ENCODE data around the gene PLAGL1. TPM values are rescaled to one million over a fixed set of nuclear protein-coding genes. Genes with fewer than 3 reads are reported as not detected.

Gene PLAGL1
- total RNA-seq, 1 experiment from 2014 or later: 0.38 TPM

DNA sequence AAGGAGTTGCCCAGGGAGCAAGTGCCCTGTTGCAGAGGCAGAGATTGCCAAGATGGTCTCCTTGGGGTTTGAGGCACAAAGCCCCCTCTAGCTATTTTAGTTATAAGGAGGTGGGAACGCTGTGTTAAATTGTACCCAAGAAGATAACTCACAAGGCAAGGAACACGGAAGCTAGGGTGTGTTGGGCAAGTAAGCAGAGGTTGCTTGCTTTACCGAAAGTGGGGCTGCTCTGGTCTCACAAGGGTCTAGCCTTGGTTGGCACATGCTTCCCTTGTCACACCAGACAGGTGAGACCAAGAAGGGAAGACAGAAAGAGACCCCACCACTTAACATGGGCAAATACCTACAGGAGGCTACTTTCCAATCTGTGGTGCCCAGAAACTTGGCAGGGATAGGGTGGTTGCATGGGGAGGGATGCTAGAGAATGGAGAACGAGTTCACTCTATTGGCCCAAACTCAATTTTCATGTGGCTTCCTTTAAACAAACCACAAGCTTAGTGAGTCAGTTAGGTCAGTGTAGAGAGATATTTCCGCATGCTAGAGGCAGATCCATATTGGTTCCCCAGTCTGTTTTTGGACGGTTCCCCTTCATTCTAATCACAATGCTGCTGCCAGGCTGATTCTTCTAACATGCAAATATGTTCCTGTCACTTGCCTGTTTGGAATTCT, 42.4 kb downstream of the PLAGL1 start:
- DNase-seq (ENCODE audit: low spot score): peak; percentile 41

DNA sequence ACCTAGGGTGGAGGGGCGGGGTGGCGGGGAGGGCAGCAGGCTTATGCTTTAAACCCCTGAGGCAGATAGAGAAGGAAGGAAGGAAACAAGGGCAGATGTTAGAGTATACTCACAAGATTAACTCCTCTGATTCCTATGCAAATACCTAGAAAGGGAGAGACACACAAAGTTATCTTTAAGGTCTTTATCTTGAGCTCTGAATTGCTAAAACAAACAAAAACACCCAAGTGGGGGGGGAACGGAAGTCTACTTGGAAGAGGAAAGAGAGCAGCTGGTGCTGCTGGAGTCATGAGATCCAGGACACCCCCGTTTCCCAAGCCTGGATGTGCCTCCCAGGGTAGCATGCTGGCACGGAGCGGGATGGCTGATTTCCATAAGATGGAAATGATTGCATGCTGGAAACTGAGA, 43.4 kb downstream of the PLAGL1 start:
- no peak for DNase-seq (ENCODE audit: low spot score)

DNA sequence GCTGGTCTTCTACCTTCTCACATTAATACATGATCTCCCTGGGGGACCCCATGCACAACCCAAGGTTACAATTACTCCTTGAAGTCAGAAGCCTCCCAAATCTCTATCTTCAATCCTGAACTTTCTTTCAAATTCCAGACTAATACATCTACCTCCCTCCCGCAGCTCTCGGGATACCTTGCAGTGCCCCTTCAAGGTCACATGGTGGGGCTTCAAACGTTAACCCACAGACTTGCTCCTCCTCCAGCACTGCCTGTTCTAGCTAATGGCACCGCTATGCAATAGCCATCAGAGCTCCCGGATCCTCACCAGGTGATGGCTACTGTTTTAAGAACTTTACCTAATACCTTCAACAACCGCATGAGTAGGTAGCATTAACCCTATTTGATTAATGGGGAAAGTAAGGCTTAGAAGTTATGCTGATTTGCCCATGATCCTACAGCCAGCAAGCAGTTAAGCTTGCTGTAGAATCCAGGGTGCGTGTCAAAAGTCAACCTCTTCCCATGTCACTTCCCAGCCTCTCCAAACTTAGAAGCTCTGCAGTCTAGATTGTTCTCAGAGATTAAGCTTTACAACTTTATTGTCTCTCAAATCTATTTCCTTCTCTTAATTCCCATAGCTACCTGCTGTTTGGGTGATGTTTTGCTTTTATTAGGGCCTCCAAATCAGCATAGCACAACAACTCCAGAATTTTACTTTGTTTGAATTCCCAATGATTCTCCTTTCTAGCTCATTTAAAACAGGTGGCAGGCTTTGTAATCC, 44.7 kb downstream of the PLAGL1 start:
- no peak for DNase-seq (ENCODE audit: low spot score)

DNA sequence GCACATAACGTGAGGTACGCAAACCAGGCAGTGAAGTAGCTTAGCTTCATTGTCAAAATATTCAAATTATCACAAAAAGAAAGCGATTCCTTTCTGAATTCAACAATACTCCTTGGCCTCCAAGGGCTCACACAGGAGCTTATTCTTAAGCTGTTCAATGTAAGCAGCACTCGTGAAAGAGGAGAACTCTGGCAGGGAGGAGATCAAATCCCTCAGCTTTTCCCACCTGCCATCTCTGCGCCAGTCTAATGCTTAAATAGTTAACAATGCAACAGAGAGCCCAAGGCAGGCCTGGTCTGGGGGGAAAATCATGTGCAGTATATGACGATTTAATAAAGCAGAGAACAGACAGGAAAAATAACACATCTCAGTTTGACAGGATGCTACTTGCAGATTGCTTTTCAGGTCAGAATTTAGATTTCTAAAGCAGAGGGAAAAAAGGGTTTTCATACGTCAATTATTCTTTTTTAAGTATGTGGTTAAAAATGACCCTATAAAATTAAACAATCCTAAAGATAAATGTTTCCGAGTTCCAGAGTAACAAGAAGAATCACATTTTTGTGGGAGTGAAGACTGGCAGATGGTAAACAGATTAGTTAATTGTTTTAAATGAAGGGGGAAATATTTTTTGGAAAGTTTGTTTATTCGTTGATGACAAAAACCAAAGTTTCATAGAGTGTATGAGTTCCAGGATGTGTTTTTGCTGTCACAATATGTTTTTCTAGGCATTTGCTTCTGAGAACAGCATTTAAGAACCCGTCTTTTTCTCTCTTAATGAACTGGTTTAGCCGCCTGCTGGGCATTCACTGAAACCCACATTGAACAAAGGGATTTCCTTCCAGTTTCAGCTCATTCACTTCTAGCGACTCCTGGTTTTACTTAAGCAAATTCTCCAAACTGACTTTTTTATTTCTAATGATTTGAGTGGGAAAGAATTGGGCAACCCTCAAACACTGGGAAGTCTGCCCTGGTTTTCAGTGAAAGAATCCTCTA, 45.9 kb downstream of the PLAGL1 start:
- peak; percentile 22 for DNase-seq (ENCODE audit: low spot score)

DNA sequence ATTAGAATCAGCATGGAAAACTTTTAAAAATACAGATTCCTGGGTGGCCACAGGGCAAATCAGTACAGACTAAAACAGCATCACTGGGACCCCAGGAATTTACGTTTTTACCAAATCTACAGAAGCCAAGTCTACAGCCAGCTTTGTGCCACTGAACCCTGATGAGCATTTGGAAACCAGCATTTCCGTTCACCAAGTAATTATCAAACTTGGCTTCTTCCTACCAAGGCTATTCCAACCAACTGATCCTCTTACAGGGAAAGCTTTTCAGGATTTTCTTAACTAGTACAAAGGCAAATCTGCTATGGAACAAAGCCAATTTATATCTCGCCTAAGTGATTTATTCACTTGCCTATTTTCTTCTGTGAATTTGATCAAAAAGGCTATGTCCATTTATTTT, 47.0 kb downstream of the PLAGL1 start:
- no peak for DNase-seq (ENCODE audit: low spot score)

DNA sequence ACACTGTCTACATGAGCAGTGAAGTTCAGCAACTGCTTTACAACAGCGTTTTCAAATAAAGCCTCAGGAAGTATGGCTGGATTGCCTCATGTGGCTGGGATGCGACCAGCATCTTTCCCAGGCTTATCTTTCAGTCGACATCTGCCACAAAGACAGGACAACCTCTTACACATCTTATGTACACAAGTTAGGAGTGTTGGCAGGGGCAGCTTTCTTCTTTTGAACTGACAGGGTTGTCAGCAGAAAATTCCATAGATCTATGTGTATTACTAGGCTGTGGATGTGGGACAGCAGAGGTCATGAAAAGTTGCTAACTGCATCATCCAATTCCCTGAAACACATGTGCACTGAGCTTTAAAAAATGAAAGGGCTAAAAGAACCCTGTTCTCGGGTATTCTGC, 48.1 kb downstream of the PLAGL1 start:
- no peak for DNase-seq (ENCODE audit: low spot score)

DNA sequence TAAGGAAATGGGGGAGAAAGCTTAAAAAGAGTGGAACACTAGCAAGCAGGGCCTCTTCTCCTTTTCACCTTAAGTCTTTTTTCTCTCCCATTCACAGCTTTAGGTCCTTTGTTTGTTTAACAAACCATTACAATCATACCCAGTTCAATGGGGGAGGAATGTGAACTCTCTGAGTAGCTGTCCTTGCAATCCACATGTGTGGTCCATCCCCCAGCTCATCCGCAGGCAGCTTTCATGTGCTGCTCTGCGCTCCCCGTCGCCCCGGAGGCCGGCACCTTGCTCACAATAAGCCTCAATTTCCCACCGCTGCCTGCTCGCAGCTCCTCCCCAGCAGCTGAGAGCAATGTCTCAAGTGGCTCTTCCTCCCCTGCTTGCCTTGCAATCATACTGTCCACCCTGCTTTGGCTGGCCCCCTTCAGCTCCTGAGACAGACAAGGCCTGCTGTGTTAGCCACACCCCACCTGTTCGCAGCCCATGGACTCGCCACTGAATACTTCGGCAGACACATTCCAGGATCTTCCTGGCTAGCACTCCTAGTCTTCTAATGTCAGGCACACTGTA, 49.1 kb downstream of the PLAGL1 start:
- no peak for DNase-seq (ENCODE audit: low spot score)

DNA sequence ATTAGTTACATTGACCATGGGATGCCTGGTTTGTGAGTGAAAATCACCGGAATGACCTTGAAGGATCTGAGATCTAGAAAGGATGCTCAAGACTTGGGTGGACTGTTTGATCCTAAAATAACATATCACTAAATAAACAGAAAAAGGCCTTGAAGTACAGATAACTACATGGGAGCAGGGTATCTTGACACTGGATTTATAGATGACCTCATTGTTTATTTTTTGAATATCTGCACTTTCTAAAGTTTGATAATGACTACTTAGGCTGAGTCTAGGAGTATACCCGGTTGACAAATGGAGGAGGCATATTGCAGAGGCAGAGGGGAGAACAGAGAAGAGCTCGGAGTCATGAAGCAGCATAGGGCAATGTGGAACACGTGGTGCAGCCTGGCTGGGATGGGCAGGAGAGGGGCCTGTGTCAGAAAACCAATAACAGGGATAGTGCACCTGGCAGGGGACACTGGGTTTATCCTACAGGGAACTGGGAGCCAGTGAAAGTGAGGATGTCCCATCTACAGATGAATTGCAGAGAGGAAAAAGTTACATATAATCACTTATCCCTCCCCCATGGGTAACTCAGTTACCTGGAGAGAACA, 50.3 kb downstream of the PLAGL1 start:
- no peak for DNase-seq (ENCODE audit: low spot score)

DNA sequence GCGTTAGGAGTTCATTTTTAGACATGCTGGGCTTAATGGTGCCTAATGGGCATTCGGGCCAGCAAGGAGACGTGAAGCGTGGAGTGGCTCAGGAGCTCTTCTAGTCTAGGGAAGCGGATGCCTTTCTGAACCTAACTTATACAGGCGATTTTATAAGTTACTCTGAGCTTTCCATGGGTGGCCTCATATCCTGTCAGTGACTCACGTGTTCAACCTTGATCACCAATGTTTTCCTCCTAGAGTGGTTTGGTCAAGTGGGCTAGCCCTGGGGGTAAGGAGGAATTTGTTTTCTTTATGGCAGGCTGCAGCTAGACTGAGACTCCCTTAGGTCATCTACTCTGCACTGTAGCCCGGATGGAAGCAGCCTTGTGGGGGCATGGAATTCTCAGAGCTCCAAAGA, 52.1 kb downstream of the PLAGL1 start:
- DNase-seq (ENCODE audit: low spot score): no peak

DNA sequence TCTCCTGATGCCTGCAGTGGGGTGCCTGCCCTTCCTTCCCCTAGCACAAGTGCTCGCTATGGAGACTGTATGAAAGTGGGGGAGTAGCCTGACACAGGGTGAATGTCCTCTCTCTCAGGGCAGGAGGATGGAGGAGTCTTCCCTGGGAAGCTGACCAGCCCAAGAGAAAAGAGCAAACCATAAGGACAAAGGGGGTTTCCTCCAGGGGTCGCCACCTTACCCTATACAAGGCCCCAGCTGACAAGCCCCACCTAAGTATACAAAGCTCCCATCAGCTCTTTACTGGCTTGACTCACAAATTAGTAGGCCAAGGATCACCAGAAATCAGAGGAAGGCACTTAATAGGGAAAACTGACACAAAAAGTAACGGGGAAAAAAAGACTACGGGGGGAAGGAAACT, 54.1 kb downstream of the PLAGL1 start:
- no peak for DNase-seq (ENCODE audit: low spot score)

DNA sequence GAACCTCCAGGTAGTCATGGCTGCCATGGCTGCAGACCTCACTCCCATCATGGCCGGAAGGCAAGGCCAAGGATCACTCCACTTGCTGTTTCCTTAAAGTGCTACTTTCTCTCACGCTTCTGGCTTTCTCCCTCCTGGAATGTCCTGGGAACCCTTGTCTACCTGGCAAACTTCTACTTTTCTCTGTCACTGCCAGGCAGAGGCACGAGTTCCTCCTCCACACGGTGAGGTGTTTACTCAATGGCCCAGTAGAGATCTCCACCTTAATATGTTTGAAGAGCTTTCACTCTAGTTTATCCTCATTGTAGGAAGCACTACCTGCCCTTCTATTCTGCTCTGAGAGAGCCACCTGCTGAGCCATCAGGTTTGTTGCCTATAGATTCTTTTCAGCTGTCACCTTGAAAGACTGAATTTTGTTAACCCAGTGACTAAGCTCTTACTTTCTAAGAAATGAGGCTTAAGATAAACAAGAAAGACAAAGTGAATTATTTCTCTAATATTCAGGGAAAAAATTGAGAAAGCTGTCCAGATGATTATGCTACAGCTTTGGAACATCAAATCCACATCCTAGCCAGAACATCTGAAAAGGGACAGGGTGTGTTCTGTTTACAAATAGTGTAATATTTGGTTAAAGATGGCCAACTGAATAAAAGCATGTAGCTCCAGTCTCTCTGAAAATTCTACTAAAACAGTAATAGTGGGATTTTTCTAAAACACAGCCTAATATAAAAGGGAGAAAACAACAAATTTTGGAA, 54.9 kb downstream of the PLAGL1 start:
- no peak for DNase-seq (ENCODE audit: low spot score)

DNA sequence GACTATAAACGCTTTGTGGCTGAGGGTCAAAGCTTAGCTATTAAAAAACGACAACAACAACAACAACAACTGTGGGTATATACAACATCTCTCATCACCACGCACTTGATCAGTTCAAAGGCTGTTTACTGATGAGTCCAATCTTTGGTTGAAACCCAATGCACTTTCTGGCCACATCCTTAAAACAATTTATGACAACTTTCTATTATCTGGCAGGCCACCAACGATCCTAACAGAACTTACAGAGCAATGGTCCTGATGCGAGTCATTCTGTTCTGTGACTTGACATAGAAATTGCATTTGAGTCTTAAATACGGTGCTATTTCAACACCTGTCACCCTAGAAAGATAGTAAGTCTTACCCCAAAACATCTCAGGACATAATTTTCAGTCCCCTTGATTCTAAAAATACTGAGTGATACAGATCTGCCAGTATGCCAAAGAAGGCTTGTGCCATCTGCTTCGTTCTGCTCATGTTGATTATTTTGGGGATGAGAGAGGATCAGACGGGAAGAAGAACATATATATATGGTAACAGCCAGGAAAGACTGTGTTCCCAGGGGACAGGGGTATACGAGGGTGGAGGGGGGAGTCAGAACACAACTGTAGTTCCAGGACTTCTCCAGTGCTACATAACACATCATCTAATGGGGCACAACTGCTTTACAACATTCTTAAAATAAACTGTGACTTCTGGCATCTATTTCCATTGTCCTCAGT, 55.8 kb downstream of the PLAGL1 start:
- DNase-seq (ENCODE audit: low spot score): no peak

DNA sequence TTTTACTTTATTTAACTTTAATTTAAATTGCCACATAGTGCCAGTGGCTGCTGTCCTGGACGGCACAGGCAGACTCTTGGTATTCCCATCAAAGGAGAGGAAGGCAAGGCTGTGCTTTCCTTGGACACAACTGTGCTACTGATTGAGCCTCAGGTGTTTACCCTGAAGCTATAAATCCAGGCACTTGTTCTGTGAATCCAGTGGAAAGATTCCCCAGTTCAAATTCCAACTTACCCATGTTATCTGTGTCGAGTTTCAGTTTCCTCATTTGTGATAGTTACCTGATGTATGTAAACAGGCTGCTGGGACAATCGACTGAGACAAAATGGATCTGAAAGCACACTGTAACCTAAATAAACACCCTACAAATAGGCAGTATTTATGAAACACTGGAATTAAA, 57.2 kb downstream of the PLAGL1 start:
- no peak for DNase-seq (ENCODE audit: low spot score)

DNA sequence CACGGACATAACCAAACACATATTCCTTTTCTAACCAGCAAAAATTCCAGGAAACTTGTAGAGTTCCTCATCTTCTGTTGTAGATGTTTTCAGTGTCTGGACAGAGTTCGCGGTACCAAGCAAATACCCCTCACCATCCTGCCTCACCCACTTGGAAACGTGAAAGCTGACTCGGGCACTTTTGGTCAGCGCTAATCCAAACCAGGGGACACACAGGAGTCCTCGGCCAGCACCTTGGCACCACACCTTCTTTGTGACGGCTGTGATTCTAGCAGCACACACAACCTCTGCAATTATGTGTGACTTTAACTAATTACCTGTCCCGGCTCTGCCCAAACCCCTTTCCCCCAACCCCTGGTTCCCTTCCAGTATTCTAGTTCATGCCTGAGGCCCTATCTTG, 58.1 kb downstream of the PLAGL1 start:
- no peak for DNase-seq (ENCODE audit: low spot score)

DNA sequence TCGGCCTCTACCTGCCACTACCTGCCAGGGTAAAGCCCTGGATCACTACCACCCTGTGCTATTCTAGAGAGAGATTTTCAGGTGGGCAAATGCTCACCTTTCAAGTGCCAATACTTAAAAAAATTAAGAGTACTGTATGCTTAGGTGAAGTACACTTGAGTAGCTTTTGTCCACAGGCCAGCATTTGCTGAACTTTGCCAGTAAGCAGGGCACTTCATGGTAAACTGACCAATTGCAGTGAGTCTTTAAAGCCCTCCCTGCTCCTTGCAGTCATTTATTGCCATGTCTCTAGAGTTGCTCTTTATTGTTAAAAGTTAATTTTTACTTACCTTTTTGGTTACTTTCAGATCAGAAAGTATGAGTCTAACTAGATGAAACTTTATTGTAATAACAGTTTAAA, 58.5 kb downstream of the PLAGL1 start:
- DNase-seq (ENCODE audit: low spot score): no peak

DNA sequence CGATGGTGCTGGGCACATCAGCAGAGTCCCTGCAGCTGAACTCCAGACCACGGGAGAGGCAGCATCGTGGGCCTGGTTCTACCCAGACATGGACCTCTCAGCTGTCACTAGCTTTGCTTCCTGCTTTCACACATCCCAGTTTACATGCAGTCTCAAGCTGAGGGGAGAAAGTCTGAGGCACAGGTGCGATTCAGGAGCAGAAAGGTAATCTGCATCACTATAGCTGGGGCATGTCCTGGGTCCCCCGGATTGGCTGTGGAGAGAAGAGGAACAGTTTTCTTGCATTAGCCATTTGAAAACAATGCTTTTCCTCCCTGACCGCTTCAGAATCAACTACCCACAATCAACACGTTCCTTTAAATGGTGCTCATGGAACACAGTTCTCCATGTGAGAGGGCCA, 59.9 kb downstream of the PLAGL1 start:
- DNase-seq (ENCODE audit: low spot score): no peak

DNA sequence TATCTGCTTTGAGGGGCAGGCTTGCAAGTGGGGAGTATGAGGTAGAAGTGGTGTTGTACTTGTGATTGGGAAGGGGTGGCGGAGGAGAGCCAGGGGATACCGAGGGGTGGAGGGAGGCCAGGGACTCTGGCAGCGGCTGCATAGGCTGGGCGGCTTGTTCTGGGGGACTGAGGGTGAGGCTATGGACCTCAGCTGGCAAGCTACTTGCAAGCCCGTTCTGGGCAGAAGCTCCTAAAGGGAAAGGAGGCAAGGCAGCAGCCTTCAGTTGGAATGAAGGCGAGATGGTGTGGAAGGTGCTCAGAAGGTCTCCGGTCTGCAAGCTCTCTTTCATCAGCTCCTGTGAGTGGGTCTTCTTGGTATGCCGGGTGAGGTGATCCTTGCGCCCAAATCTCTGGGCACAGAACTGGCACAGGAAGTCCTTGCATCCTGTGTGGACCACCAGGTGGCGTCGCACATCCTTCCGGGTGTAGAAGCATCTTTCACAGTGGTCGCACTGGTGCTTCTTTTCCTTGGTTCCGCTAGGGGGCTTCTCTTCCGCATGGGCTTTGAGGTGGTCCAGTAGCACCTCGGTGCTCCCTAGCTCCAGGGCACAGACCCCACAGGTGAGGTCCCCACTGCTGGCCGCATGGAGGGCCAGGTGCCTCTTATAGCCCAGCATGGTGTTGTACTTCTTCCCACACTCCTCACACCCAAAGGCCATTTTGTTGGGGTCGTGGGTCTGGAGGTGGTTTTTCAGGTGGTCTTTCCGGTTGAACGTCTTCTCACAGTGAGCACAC, 66.0 kb downstream of the PLAGL1 start:
- DNase-seq (ENCODE audit: low spot score): peak; percentile 23

DNA sequence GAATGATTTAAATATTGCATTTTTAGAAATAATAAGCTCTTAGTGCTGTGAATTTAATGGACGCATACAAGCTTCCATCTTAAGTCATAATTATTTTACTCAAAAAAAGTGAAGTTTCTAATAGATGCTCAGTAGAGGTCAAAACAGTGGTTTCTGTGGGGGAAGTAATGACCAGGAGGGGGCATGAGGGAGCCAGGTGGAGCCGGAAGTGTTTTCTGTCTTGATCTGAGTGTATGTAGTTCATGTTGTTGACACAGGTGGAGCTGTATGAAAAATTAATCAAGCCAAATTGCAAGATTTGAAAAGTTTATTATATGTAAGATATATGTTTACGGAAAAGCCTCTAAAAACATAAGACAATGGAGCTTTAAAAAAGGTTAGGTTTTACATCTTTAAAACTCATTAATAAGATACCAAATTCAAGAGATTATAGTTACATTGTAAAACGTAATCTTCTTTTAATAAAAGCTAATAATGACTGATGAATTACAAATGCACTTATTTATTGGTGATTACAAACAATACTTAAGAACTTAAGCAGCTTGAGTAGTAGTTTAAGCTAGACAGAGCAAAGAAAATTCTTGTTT, 68.0 kb downstream of the PLAGL1 start:
- DNase-seq (ENCODE audit: low spot score): peak; percentile 60

DNA sequence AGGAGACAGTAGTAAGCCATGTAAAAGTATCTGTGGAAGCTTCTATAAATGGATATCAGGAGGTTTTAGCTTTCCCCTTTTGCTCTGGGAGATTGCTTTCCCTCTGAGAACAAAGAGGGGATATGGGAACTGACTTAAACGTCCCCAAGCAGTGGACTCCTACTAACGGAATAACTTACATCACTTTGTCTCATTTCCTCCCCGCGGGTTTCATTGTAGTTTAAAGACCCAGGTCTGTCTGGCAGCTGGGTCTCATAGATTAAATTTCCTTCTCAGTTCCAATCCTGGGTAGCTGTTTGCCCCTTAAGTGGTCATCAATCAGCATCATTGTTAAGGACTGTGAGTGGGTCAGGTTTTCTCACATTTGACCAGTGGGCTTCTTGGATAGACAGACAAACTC, 68.7 kb downstream of the PLAGL1 start:
- DNase-seq (ENCODE audit: low spot score): no peak
